IPS-20b (cell line): ENCODE measurements around the gene SLC47A2.

Experiments used
- H3K27ac ChIP-seq: one replicate; pipeline ENCODE4 v1.5.1; 2013; ENCODE audit warnings: low read length
- H3K27me3 ChIP-seq: 2 replicates; pipeline ENCODE4 v1.6.1; 2013; ENCODE audit warnings: mild to moderate bottlenecking, low read length, inconsistent platforms; ENCODE audit not compliant: insufficient read depth
- H3K36me3 ChIP-seq: 2 replicates; pipeline ENCODE4 v1.6.1; 2013; ENCODE audit warnings: low read depth, mild to moderate bottlenecking, inconsistent platforms, low read length, moderate library complexity; ENCODE audit not compliant: insufficient read depth
- H3K4me1 ChIP-seq: 2 replicates; pipeline ENCODE4 v1.6.1; 2013; ENCODE audit warnings: mild to moderate bottlenecking, control low read depth, inconsistent platforms, low read length, moderate library complexity; ENCODE audit not compliant: insufficient read depth
- H3K4me3 ChIP-seq: 2 replicates; pipeline ENCODE4 v1.5.1; 2013; ENCODE audit warnings: mild to moderate bottlenecking, low read length, inconsistent platforms
- H3K9ac ChIP-seq: 2 replicates; pipeline ENCODE4 v1.6.1; 2013; ENCODE audit warnings: low read depth, mild to moderate bottlenecking, inconsistent platforms, low read length, moderate library complexity
- H3K9me3 ChIP-seq: 2 replicates; pipeline ENCODE4 v1.6.1; 2013; ENCODE audit warnings: mild to moderate bottlenecking, low read depth, low read length, inconsistent platforms; ENCODE audit not compliant: insufficient read depth

SLC47A2 gene

DNA sequence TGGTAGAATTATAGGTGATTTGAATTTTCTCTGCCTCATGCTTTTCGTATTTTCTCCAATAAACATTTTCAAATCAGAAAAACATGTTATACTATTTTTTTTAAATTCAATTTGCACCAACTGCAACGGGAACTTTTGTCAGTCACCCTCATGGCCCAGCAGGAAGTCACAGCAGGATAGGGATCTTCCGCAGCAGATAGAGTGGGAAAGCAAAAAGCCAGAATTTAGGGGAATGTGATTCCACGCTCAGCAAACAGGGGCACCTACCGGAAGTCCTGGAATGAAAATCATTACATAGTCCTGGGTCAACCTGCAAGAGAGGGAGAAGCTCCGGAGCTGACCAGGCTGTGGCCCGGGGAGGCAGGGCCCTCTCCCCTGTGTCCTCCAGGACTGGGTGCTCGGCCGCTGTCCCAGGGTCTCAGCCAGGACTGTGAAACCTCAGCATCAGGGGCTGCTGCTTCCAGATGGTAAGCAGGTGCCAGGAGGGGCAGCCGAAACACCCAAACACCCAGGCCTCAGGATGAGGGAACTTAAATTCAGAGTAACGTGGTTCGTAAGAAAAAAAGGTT, 3.9 kb downstream of the SLC47A2 start:
- H3K36me3 ChIP-seq: no peaks in the 10 kb centered on the region
- H3K27me3 ChIP-seq: no peaks in the 10 kb centered on the region
- H3K27ac ChIP-seq: no peak overlapping the region
- no peaks in the 10 kb centered on the region for H3K9me3 ChIP-seq
- no peaks in the 10 kb centered on the region for H3K4me1 ChIP-seq
- no peak overlapping the region for H3K9ac ChIP-seq
- no peak overlapping the region for H3K4me3 ChIP-seq

DNA sequence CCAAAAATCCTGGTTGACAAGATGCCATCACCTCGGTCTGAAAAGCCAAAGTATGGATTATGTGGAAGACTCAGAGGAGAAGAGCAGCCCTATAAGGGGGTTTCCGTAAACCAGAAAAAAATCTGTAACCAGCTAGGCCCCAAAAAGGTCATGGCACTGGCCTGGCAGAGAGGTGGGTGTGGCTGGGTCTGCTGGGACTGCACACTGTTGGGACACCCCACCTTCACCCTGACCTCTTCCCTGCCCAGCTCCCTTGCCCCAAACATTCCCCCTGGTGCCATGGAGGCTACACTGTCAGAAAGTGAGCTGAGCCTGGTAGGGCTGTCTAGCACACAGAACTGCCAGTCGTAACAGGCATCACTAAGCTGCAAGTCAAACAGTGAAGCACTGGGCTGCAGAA, 6.5 kb downstream of the SLC47A2 start:
- Histone ChIP-seq H3K27ac (no peak overlapping the region), H3K4me3 (no peak overlapping the region), H3K9ac (no peak overlapping the region), H3K9me3 (no peaks in the 10 kb centered on the region), H3K36me3 (no peaks in the 10 kb centered on the region), H3K4me1 (no peaks in the 10 kb centered on the region; the same call in 1 of the 2 replicates), H3K27me3 (no peaks in the 10 kb centered on the region)

DNA sequence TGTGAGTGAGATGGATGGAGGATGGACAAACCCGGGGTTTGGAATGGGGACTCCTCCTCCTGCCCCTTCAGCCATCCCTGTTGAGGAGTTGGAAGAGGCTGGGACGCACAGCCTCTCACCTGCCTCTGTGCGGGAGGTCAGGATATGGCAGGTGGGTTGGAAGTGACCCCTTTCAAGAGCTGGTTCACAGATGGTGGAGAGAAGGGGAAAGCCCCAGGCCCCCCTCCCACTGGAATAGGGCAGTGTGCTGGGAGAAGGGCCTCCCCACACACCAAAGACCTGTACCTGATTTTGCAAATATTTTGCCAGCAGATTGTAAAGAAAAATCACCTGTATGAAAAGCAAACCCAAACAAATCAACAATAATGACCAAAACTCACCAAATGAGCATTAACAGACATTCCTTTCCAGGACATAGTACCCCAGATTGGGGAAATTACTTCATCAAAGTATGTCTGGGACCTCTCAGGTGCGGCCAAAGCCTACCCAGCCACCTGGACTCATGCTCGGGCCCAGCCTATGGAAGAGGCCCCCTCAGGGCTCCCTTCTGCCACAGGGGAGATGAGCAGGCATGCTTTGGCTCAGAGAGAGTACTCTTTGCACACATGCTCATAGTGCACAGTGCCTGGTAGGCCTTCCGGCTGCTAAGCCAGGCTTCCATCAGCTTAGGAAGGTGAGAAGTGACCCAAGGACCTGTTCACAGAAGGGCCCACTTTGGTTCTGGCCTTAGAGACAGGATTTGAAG, 7.8 kb downstream of the SLC47A2 start:
- Histone ChIP-seq H3K4me1 (peaks cover 5% of the 10 kb centered on the region; the same call in 1 of the 2 replicates), H3K36me3 (no peaks in the 10 kb centered on the region), H3K27ac (no peak overlapping the region), H3K9ac (no peak overlapping the region), H3K9me3 (no peaks in the 10 kb centered on the region), H3K27me3 (no peaks in the 10 kb centered on the region), H3K4me3 (no peak overlapping the region)

DNA sequence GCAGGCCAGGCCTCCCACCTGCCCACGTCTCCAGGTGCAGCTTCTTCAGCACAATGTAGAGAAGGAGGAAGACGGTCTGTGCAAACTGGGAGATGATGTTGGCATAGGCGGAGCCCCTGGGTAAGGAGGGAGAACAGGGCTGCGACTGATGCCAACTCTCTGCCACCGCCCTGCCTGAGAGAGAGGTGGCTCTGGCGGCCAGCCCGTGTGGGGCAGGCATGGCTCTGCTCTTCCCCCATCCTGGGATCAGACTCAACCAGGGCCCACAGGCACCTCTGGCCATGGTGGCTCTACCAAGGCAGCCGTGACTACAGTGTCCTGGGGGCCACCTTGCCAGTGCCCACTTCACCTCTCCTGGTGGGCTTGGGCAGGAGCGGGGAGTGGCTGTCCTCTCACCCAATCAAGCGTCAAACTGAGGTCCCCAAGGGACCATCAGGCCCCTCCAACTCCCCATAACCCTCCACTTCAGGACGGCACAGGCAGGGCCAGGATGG, 8.6 kb downstream of the SLC47A2 start:
- Histone ChIP-seq H3K9ac (no peak overlapping the region), H3K4me1 (peaks cover 5% of the 10 kb centered on the region; the same call in 1 of the 2 replicates), H3K27ac (no peak overlapping the region), H3K27me3 (no peaks in the 10 kb centered on the region), H3K36me3 (no peaks in the 10 kb centered on the region), H3K9me3 (no peaks in the 10 kb centered on the region), H3K4me3 (no peak overlapping the region)

DNA sequence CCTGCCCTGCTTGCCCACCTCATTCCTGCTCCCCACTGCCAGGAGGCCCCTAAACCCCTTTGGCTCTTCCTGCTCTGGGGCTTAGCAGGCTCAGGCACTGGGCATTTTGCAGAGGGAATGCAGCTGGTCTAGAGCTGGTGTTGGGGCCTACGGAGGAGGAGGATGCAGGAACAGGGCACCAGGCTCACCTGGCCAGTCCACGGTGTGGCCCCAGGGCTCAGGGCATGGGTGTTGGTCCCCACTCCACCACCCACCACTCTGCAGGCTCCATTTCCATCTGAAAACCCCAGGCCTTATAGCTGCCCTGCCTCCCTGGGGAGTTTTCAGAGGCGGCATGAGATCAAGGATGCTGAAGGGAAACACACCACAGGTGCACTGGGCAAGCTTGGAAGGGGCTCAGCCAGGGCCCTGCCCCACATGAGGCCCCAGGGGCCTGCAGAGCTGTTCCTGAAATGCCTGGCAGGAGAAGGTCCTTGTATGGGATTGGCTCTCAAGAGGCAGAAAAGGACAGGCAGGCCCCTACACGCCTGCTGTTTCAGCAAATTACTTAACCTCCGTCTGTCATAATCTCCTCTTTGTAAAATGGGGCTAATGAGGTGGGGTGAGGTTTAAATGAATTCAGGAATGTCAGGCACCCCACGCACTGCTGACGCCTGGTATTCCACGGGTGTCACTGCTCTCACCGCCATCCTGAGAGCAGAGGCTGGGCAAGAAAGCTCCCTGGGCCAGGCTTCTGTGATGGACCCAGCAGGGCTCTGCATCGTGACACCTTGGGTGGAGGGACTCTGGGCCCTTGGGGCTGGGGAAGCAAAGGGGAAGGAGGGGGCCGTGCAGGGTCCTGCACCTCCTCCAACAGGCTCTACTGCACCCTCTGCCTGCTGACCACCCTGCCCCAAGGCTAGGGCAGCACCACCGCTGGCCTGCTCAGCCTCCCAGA, 9.3 kb downstream of the SLC47A2 start:
- Histone ChIP-seq H3K9ac (no peak overlapping the region), H3K27ac (no peak overlapping the region)

DNA sequence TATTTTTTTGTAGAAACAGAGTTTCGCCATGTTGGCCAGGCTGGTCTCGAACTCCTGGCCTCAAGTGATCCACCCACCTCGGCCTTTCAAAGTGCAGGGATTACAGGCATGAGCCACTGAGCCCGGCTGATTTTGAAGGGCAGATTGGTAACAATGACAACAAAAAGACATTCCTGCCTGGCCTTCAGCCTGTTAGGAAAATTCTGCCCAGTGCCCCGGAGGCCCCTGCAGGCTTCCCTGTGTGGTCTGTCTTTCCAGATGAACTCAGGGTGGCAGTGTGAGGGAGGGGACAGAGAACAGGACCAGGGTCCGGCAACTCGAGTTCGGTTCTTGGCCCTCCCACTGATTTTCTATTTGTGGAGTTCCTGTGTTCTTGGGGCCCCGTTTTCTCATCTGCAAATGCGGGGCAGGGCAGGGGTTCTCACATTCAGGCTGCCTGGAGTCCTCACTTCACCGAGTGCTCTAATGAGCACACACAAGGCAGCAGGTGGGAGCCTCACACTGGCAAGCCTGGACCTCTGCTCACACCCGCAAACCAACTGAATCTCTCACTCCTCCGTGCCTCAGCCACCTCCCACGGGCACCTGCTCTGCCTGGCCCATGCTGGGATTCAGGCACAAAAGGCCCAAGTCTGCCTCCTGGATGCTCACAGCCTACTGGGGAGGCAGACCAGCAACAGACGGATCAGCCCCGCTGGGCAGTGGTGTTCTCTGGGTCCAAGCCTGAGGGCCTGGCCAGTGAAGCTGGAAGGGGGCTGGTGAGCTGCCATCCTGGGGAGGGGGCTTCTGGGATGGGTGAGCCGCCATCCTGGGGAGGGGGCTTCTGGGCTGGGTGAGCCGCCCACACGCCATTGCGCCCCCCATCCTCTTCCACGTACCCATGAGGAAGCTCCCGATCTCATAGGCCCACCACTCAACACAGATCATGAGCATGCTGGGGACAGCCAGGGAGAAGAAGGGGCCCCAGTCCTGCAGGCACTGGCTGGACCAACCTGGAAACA, 10.3 kb downstream of the SLC47A2 start:
- Histone ChIP-seq H3K9me3 (no peaks in the 10 kb centered on the region), H3K9ac (no peak overlapping the region), H3K4me3 (no peak overlapping the region)

More for the DNA sequence above, 9.3 kb downstream of the SLC47A2 start:
- H3K4me3 ChIP-seq: no peak overlapping the region
- H3K4me1 ChIP-seq: peaks cover 5% of the 10 kb centered on the region; the same call in 1 of the 2 replicates
- H3K27me3 ChIP-seq: no peaks in the 10 kb centered on the region
- no peaks in the 10 kb centered on the region for H3K36me3 ChIP-seq
- H3K9me3 ChIP-seq: no peaks in the 10 kb centered on the region

DNA sequence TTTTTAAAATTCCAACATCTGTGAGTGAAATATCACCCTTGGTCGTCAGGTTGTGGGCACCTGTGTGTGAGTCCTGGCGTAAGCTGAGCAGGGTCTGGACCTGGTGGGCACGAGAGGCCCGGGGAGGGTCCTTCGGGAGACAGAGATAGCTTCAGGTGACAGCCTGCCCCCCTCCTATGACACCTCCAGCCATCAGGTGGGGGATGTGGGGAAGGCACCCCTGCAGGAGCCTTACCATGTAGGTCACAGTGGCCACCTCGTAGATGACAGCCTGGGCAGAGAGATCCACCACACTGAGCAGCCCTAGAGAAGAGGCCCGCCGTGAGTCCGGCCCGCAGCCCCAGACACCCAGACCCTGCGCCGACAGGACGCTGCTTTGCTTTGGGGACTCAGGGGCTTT, 11.2 kb downstream of the SLC47A2 start:
- no peak overlapping the region for H3K4me3 ChIP-seq
- H3K9ac ChIP-seq: no peak overlapping the region
- H3K4me1 ChIP-seq: peaks cover 5% of the 10 kb centered on the region; the same call in 1 of the 2 replicates
- no peaks in the 10 kb centered on the region for H3K27me3 ChIP-seq
- H3K36me3 ChIP-seq: no peaks in the 10 kb centered on the region
- no peak overlapping the region for H3K27ac ChIP-seq
- H3K9me3 ChIP-seq: no peaks in the 10 kb centered on the region

More for the DNA sequence above, 10.3 kb downstream of the SLC47A2 start:
- Histone ChIP-seq H3K36me3 (no peaks in the 10 kb centered on the region), H3K27ac (no peak overlapping the region), H3K4me1 (peaks cover 5% of the 10 kb centered on the region; the same call in 1 of the 2 replicates), H3K27me3 (no peaks in the 10 kb centered on the region)

DNA sequence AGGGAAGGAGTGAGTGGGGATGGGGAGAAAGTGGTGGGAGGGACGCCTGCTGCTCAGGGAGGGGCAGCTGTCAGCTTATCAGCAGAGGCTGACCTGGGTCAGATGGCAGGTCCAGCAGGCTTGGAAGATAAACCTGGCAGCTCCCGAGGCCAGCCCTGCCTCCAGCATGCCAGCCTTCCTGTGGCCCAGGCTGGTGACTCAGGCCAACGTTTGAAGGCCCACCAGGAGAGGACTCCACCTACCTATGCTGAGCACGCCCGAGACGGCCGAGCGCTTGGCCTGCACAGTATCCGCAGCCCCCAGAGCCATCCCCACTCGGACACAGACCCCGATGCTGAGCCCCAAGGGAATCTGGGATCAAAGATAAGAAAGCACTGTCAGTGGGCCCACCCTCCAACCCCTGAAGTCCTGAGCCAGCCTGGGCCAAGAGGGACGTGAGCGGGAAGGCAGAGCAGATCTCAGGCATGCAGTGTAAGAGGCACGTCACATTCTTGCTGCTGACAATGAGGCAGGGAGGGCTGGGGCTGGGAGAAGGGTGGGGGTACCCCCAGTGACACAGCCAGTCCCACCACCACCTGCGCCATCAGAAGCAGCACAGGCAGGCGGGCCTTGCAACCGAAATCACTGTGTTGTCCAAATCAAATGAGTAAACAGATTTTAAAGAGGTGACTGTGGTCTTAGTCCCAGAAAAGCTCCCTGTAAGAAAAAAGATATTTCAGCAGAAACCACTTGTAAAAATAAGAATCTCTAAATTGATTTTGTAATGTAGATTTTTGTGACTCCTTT, 12.4 kb downstream of the SLC47A2 start:
- Histone ChIP-seq H3K27ac (no peak overlapping the region), H3K4me1 (peaks cover 5% of the 10 kb centered on the region; the same call in 1 of the 2 replicates), H3K9ac (no peak overlapping the region), H3K27me3 (no peaks in the 10 kb centered on the region), H3K9me3 (no peaks in the 10 kb centered on the region), H3K36me3 (no peaks in the 10 kb centered on the region), H3K4me3 (no peak overlapping the region)

DNA sequence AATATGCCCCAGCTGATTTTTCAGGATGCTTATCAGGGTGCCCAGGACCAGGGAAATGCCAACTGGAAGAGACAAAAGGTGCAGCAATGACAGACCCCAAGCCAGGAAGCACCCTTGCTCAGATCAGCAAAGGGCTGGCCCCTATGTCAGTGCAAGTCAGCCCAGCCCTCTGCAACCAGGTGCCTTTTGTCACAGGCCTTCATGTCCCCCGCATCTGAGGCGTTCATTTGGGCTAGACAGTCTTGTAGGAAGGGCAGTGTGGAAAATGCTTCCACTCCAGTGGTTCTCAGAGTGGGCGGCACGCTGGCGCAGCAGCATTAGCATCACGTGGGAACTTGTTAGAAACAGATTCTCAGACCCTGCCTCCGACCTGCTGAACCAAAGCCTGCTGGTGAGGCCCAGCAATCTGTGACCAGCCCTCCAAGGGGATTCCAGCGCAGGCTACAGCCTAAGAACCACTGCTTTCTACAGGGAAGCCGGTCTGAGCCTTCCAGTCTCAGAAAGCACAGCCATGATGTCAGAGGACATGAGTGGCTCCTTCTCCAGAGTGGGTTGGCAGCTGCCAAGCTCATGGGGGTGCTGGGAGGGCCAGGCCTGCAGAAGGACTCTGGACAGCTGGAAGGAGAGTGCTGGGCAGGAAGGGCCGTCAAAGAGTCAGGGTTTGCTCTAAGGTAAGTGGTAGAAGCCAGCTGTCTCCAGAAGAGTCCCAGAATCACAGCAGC, 13.1 kb downstream of the SLC47A2 start:
- no peak overlapping the region for H3K9ac ChIP-seq
- H3K27me3 ChIP-seq: no peaks in the 10 kb centered on the region
- H3K9me3 ChIP-seq: no peaks in the 10 kb centered on the region
- H3K27ac ChIP-seq: no peak overlapping the region
- H3K4me3 ChIP-seq: no peak overlapping the region
- H3K36me3 ChIP-seq: no peaks in the 10 kb centered on the region
- H3K4me1 ChIP-seq: peaks cover 5% of the 10 kb centered on the region; the same call in 1 of the 2 replicates

DNA sequence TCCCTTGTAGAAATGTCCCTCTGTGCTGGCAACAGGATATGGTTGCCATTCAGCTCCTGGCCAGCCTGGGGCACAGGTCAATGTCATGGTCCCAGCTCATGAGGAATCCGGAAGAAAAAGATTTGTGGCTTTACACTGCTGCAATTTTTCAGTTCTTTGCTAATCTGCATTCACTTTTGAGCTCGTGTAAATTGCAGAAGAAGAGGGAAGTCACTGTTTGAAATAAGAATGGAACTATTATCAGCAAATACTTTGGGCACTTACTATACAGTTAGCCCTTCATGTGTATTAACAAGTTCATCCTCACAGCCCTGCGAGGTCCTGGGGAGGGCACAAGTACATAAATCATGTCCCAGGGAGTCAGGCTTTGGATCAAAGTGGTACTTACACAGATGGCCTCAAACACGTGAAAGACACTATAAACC, 14.2 kb downstream of the SLC47A2 start:
- H3K27ac ChIP-seq: no peak overlapping the region
- no peaks in the 10 kb centered on the region for H3K27me3 ChIP-seq
- no peak overlapping the region for H3K4me3 ChIP-seq
- H3K9me3 ChIP-seq: no peaks in the 10 kb centered on the region
- H3K36me3 ChIP-seq: no peaks in the 10 kb centered on the region
- peaks cover 5% of the 10 kb centered on the region; the same call in 1 of the 2 replicates for H3K4me1 ChIP-seq
- no peak overlapping the region for H3K9ac ChIP-seq
